GM18868 (cell line): Measurements from ENCODE around the gene UTP18.
"Not testable (repeated sequence)": the region's sequence is repeated elsewhere in the genome, so short reads cannot be mapped to it uniquely, and the experiment has no call there.

ENCODE experiments used
- ATAC-seq: cut with Tn5 transposase; IDR thresholded peaks from one replicate; pipeline ENCODE4 v1.9.1; 2021; ENCODE audit warnings: mild to moderate bottlenecking, moderate library complexity; ENCODE audit not compliant: unreplicated experiment

The UTP18 gene

GRCh38 chr17:51258756-51259563 lies 1.4 kb upstream of the UTP18 start:
- ATAC-seq: no peak

DNA sequence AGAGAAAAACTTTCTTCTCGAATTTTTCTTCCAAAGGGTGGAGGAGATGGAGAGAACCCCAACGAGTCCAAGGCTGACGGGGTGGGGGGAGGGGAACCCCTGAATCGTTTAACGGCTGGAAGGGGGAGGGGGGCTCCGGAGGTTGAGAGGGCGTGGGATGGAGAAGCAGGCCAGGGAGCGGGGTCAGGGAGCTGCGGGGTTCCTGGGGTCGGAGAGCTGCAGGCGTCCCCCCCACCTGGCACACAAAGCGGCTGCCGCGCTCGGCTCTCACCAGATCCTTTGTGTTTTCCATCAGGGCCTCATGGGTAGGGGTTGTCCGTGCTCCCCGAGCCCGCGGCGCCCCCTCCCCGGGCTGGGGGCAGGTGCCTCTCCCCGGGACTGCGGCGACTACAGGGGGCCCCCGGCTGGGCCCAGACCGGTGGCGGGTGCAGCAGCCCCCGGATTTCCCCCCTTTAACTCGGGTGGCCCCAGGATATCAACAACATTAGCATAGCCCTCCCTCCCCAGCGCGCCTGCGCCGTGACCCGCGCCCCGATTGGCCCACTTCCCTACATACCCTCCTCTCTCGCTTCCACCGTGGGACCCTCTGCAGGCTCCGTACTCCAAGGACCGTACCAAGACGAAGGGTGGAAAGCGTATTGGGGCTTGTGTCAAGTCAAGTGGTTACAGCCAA lies 646 bp upstream of the UTP18 start, which contains the start of gene MBTD1:
Gene MBTD1 (minus strand): TSS at position 486 of the 673 bp plus-strand sequence. CDS start 34,888 bp downstream, outside the sequence.
- ATAC-seq: peak; percentile 78

DNA sequence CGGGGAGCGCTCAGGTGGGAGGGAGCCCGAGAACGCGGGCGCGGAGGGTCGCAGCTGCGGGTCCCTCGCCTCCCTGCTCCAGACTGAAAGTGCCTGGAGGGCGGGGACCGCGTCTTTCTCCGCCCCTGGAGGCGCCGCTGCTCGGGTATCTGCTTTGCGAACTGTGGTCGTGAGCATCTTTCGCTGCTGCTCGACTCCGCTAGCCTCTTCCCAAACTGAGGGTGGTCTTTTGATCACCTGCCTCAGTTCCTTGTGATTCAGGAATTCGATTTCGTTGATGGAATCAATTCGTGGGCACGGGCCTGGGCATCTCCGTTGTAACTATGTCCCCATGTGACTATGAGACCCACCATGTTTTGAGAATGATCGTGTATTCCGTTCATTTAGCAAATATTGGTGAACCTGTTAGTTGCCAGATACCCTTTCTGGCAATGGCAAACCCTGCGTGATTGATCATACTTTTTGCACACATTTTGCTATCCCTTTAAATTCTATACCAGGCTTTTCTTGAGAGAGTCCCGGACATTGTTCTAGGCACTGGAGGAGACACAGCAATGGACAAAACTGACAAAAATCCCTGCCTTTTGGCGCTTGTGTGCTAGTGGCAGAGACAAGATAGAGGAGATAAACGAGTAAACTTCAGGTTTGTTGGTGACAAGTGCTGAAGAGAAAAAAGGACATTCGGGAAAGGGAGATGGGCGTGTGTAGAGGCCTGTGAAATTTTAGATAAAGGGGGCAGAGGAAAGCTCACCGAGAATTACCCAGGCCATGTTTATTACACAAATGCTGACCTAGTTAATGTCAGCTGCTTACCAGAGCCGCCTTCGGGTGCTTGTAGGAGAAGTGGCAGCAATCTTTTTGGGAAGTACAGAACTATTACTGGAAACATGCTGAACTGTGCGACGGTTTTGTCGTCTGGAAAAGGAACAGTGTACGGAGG lies 948 bp downstream of the UTP18 start:
- ATAC-seq: no peak

DNA sequence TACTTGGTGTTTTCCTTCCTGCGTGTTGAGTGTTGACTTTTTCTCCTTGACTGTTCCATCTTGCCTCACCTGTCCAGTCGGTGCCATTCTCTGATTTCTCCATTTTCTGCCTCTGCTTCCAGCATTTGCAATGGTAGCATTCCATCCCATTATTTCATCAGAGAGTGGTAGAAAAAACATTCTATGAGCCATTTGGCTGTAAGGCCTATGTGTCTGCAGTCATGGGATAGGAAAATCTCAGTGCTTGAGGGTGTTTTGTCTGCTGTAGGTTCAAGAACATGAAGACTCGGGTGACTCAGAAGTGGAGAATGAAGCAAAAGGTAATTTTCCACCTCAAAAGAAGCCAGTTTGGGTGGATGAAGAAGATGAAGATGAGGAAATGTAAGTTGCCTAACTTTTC lies 2.7 kb downstream of the UTP18 start:
- no peak for ATAC-seq

DNA sequence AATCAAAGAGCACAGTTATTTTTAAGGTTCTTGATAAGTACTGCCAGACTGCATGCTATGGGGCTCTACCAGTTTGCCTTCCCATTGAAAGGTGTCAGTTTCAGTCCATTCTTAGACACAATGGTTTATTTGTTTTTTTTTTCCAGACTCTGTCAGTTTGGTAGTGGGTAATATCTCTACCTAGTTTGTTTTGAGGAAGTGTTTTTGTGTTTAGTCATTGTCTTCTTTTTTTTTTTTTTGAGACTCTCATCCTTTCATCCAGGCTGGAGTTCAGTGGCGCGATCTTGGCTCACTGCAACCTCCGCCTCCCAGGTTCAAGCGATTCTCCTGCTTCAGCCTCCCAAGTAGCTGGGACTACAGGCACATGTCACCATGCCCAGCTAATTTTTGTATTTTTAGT lies 4.1 kb downstream of the UTP18 start:
- not testable (repeated sequence) for ATAC-seq

- ATAC-seq: no peak
Observed at GRCh38 chr17:51269991-51270390, 9.6 kb downstream of the UTP18 start.

GRCh38 chr17:51270636-51271035 lies 10.3 kb downstream of the UTP18 start:
- ATAC-seq: no peak

DNA sequence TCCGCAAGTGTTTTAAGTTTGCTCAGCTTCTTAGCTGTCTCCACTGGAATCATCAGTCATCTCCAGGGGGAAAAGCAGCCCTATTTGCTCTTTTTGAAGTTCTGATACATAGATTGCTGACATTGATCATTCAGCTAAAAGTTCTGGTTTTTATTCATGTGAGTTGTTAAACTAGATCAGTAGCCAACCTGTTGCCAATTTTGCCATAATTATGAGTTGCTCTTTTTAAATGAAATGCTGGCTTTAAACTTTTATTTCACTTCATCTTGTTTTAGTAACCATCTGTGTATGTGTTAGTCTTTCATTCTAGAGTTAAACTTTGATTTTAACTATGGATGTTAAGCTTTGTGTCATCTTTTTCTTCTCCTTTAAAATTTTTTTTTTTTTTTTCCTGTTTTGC lies 12.5 kb downstream of the UTP18 start:
- no peak for ATAC-seq

DNA sequence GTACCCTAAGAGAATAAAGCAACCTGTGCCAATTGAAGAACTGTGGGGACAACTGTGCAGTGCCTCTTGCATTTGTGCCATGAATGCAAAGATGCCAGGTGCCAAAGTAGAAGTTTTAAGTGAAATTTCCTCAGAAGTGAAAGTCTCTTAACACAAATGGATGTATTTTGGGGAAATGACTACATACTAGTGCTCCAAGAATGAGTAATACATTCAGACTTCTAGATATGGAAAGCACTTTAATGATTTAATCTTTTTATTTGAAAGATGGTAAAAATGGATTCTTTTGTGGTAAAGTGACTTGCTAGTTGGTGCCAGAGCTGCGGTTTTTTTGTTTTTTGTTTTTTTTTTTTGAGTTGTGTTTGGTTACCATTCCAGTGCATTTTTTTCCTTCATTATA lies 15.0 kb downstream of the UTP18 start:
- no peak for ATAC-seq

- ATAC-seq: no peak
Observed at GRCh38 chr17:51279183-51279582, 18.8 kb downstream of the UTP18 start.

GRCh38 chr17:51287412-51287811 lies 27.1 kb downstream of the UTP18 start:
- no peak for ATAC-seq

GRCh38 chr17:51289696-51290111 lies 29.4 kb downstream of the UTP18 start:
- ATAC-seq: no peak

DNA sequence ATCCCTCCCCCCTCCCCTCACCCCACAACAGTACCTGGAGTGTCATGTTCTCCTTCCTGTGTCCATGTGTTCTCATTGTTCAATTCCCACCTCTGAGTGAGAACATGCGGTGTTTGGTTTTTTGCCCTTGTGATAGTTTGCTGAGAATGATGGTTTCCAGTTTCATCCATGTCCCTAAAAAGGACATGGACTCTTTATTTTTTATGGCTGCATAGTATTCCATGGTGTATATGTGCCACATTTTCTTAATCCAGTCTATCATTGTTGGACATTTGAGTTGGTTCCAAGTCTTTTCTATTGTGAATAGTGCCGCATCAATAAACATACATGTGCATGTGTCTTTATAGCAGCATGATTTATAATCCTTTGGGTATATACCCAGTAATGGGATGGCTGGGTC lies 34.0 kb downstream of the UTP18 start:
- not testable (repeated sequence) for ATAC-seq

- no peak for ATAC-seq
Observed at GRCh38 chr17:51298508-51299371, 38.4 kb downstream of the UTP18 start.

DNA sequence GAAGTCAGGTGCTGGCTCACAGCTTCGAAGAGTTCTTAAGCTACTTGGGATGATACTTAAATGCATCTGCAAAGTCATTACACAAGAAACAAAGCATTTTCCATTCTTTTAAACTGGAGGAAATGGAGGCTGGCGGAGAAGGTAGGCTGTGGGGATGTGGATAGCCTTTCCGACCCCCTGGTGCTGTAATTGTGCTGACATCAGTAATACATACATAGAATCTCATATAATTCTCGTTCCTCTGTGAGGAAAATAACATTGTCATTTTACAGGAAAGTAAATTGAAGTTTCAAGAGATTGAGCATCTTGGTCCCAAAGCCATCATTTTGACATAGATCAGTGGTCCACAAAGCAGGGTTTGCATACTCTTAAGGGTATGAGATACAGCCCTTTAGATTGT lies 39.5 kb downstream of the UTP18 start:
- ATAC-seq: no peak

DNA sequence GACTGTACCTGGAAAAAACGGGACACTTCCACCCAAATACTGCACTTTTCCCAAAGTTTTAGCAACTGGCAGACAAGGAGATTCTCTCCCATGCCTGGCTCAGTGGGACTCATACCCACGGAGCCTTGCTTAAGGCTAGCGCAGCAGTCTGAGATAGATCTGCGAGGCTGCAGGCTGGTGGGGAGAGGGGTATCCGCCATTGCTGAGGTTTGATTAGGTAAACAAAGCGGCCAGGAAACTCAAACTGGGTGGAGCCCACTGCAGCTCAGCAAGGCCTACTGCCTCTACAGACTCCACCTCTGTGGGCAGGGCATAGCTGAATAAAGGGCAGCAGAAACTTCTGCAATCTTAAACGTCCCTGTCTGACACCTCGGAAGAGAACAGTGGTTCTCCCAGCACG lies 44.8 kb downstream of the UTP18 start:
- no peak for ATAC-seq

GRCh38 chr17:51312003-51312402 lies 51.7 kb downstream of the UTP18 start:
- not testable (repeated sequence) for ATAC-seq

DNA sequence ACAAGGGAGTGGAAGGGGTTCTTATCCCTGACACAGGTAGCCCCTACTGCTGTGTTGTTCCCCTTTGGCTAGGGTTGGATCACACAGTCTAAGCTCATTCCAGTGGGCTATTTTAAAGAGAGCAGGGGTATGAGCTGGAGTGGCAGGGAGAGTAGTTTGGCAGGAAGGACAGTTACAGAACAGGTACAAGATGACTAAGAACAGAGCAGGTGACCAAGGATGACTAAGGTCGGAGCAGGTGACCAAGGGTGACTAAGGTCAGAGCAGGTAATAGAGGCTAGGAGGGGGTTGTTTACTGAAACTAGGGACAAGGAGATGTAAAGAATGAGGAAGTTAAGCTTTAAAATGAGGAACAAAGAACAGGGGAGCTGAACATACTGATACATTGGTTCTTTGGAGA lies 58.8 kb downstream of the UTP18 start:
- ATAC-seq: no peak

GRCh38 chr17:51322390-51323029 lies 62.2 kb downstream of the UTP18 start:
- peak; percentile 86 for ATAC-seq

DNA sequence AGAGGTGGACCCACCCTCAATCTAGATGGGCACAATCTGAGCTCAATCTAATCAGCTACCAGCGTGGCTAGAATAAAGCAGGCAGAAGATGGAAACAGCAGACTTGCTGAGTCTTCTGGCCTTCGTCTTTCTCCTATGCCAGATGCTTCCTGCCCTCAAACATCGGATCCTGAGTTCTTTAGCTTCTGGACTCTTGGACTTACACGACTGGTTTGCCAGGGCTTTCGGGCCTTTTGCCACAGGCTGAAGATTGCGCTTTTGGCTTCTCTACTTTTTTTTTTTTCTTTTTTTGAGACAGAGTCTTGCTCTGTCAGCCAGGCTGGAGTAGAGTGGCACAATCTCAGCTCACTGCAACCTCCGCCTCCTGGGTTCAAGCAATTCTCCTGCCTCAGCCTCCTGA lies 65.1 kb downstream of the UTP18 start:
- ATAC-seq: no peak
